Testis (tissue), 2 donors: ENCODE results near the gene TBC1D1.

ENCODE experiments used
- CTCF ChIP-seq, 3 experiments: fragments of 450-650 bp in 2 of 3; fragments of 200-600 bp in 1 of 3; sonication (generic) in 1 of 3; IDR thresholded peaks; one replicate each; pipeline ENCODE4 v1.5.1; 2016 to 2019; ENCODE audit warnings: antibody characterized with exemption in 3 of 3, mild to moderate bottlenecking in 2 of 3, moderate library complexity in 1 of 3
- POLR2A ChIP-seq: fragments of 450-650 bp; IDR thresholded peaks from one replicate; pipeline ENCODE4 v1.6.1; 2017; ENCODE audit warnings: antibody characterized with exemption, mild to moderate bottlenecking, moderate library complexity

GRCh38 chr4:38099908-38100407 lies 209.1 kb downstream of the TBC1D1 start:
- no peak for TF ChIP-seq CTCF (IDR thresholded peaks at IDR 0.05)
- no peak for TF ChIP-seq POLR2A
